NCI-H2196 (cell line): ENCODE results near the gene FSD2.
A peak's percentile ranks its signal among the peaks of the same experiment; 100 is the strongest.
"Not testable (repeated sequence)": the region's sequence is repeated elsewhere in the genome, so short reads cannot be mapped to it uniquely, and the experiment has no call there.

Experiments used
- DNase-seq: peaks from one replicate; lab custom pipeline; 2025; ENCODE audit not compliant: unreplicated experiment; lab: John Stamatoyannopoulos, UW

FSD2 gene

DNA sequence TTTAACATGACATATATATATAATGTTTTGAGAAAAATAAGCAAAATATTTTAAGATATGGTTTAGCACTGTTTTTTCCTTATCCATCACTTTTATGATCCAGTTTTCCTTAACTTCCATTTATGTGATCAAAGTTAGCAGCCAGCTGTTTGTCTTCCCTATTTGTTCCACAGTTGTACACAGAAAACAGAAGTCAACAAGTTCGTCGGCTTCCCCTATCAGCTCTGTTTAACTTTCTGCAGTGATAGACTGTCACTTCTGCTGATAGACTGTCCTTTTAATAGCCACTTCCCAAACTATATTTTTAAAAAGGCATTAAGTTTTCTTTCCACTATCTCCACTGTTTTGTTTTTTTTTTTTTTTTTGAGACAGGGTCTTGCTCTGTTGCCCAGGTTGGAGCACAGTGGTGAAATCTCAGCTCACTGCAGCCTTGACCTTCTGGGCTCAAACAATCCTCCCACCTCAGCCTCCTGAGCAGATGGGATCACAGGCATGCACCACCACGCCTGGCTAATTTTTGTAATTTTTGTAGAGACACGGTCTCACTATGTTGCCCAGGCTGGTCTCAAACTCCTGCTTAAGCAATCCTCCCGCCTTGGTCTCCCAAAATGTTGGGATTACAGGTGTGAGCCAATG lies 7.2 kb downstream of the FSD2 start:
- DNase-seq = no peak

DNA sequence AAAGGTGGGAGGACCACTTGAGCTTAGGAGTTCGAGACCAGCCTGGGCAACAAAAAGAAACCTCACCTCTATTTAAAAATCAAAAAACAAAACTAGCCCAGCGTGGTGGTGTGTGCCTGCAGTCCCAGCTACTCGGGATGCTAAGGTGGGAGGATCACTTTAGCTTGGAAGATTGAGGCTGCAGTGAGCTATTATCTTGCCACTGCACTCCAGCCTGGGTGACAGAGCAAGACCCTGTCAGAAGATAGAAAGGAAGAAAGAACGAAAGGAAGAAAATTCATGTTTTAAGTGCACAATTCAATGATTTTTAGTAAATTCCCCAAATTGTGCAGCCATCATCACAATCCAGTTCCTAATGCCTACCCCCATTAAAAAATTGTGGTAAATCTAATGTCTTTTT lies 7.8 kb downstream of the FSD2 start:
- no peak for DNase-seq

DNA sequence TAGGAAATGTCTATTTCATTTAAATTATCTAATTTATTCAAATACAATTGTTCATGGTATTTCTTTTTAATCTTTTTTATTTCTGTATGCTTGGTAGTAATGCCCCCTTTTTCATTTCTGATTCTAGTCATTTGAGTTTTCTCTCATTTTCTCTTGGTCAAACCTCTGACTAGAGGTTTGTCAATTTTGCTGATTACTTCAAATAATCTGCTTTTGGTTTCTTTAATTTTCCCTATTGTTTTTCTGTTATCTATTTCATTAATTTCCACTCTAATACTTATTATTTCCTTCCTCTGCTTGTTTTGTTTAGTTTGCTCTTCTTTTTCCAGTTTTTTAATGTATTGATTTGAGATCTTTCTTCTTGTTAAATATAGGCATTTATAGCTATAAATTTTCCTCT lies 12.1 kb downstream of the FSD2 start:
- no peak for DNase-seq

DNA sequence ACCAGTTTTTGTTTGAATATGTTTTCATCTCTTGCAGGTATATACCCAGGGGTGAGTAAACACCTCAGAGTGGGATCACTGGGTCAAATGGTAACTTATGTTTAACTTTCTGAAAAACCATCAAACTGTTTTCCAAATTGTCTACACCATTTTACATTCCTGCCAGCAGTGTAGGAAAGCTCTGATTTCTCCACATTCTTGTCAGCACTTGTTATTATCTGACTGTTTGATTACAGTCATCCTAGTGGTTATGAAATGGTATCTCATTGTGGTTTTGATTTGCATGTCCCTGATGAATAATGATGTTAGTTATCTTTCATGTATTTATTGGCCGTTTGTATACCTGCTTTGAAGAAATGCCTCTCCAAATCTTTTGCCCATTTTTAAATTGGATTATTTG lies 13.8 kb downstream of the FSD2 start:
- DNase-seq = no peak

DNA sequence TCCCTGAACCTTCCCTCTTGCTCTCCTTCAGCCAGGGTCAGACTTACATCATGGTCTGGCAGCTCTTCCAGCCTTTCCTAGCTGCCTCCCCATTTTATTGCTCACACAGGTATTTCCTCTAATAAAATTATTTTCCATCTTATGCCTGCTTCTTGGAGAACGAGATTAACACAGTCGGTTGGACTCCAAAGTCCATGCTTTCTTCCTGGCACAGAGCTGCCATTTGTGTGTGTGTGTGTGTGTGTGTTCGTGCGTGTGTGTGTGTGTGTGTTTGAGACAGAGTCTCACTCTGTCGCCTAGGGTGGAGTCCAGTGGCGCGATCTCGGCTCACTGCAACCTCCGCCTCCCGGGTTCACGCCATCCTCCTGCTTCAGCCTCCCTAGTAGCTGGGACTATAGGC lies 15.5 kb downstream of the FSD2 start:
- DNase-seq = no peak

DNA sequence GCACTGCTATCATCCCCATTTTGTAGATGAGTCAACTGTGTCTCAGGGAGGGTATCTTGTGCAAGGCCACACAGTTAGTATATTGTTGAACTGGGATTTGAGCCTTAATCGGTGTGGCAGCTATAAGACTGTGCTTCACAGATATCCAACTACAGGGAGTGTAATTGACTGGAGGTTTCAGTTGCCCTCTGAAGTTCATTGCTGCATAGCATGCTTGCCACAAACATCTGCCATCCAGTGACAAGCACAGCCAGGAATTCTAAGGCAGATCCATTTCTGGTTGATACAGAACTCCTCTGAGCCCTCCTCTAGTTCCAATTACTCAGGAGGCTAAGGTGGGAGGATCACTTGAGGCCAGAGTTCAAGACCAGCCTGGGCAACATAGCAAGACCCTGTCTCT lies 16.4 kb downstream of the FSD2 start:
- no peak for DNase-seq

DNA sequence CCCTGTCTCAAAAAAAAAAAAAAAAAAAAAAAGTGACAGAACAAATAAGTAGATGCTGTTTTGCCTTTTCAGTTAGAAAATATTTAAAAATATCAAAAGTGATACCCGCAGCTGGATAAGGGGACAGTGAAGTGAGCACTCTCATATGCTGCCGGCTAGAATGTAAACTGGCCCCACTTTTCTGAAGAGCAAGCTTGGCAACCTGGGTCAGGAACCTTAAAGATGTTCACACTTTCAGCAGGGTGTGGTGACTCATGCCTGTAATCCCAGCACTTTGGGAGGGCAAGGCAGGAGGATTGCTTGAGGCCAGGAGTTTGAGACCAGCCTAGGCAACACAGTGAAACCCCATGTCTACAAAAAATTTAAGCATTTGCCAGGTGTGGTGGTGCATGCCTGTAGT lies 17.4 kb downstream of the FSD2 start:
- no peak for DNase-seq

DNA sequence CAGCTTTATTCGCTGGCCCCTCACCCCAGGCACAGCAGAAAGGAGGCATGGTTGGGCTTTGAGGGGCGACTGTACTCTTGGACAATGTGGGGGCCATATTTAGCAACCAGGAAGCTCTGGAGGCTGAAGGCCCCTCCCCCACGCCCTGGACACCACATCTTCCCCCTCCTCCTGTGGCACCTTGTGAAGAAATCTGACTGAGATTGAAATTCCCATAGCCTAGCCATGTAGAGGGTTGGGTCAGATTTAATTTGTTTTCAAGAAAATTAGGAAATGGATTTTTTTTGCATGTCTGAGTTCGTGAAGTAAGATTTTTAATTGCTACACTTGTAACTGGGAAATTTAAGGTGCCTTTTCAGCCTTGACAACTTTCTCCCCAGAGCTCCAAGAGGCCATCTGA lies 24.5 kb downstream of the FSD2 start:
- no peak for DNase-seq

DNA sequence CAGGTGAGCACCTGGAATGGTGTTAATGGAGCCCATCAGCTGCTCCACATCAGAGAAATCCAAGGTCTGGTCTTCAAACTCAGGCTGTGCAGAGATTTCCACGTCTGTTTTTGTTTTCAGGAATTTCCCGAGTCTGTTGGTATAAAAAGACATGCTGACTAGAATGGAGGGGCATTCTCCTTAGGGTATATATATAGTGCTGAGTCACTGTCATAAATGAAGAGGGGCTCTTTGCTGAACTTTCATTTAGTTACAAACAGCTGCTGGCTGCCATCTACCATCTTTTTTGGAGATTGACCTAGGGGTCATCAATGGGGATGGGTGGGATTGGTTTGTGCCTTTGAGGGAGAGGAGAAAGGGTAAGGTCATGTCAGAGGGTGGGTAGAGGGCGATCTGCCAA lies 27.1 kb downstream of the FSD2 start:
- no peak for DNase-seq

DNA sequence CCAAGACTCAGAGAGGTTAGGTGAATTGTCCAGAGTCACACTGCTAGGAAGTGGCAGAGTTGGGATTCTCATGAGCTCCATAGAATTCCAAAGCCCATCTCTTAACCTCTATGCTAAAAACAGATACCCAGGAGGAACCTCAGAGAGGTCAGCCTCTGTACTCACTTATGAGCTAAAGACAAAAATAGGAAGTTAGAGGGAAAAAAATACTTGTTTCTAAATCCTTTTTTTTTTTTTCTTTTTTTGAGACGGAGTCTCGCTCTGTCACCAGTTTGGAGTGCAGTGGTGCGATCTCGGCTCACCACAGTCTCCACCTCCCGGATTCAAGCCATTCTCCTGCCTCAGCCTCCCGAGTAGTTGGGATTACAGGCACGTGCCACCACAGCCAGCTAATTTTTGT lies 31.4 kb downstream of the FSD2 start:
- DNase-seq = no peak

DNA sequence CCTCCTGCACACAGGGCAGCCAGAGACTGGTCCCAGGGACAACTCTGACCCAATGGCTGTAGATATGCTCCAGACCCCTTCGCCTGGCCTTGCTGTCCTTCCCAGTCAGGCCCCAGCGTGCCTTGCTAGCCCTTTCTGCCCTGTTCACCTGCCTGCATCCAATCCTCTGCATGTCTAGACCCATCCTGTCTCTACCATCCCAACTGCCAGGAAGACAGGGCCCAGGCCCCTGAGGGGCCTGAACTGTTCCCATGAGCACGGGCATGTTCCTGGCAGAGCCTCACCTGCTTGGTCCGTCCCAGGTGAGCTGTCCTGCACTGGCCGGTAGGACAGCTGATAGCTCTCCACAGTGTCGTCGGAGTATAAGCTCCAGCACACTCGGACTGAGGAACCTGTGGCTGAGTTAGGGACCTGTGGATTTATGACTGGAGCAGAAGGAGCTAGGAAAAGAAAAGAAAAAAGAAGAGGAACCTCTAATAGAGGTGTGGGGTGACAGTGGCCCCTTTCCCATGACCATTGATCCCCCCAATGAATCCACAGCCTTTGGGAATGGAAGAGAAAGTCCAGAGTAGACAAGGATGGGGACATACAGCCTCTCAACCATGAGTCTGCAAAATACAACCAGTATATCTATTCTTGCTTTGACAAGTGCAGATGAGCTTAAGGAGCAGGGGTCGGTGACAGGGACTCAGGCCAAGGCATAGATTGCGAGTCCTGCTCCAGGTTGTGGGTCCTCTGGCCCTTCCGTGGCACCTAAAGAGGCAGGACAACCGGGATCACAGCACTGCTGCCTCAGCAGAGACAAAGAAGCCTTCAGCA lies 33.9 kb downstream of the FSD2 start:
- no peak for DNase-seq

DNA sequence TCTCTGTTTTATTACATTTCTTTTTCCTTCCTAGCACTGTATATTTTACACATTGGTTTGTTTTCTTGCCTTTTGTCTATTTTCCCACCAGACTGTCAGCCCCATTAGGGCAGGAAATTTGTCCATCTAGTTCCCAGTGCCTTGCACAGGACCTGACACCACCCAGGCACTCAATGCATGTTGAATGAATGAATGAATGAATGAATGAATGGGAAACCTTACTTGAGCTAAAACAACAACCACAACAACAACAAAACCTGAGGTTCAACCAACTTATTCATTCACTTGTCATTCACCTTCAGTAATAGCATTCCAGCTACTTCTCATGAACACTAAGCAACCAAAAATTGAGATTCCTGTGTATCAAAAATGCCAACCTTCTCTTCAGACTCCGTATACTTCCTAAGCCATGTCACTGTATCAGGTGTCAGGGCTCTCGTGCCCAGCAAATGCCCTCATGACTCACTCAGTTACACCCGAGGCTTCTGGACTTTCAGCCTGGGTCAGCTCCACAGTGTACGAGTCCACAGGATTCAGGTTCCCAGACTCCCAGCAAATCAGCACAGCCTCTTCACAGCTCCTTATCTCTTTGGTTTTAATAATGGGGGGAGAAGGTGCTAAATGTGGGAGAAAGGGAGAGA lies 37.3 kb downstream of the FSD2 start:
- DNase-seq = no peak

DNA sequence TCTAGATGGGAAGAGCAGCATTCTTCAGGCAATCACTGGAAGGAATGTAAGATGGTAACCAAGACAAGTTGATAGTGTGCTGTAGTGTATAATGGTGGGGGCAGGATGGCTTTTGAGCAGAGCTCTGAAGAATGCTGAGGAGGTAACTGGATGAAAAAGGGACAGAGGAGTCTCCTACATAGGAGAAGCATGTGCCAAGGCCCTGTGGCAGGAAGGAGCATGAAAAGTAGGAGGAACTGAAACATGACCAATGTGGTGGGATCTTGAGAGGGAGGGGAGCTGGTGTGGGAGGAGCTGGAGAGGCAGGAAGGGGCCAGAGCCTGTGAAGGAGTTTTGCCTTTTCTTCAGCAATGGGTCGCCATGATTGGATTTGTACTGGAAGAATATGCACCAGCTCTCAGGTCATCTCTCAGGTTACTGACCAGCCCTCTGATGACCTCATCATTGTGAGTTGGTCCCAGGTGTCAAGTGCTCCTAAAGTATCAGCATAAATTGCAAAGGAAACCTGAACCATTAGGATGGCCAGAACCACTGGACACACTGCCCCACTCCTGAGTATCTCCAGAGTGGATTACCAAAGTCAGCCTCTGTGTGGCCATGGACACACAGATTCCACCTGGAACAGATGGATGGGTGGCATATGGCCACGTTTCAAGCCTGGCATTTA lies 38.6 kb downstream of the FSD2 start:
- DNase-seq = no peak

DNA sequence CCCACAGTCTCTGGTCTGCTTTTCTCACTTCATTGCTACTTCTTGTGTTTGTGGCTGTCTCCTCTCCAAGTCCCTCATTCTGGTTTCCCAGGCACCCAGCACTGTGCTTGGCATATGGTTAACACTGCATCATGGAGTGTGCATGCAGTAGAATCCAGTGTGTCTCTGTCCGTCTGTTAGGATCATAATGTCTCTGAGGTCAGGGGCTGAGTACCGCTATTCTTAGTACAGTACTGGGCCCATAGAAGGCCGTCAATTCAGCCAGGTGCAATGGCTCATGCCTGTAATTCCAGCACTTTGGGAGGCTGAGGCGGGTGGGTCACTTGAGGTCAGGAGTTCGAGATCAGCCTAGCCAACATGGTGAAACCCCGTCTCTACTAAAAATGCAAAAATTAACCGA lies 39.7 kb downstream of the FSD2 start:
- DNase-seq = not testable (repeated sequence)

DNA sequence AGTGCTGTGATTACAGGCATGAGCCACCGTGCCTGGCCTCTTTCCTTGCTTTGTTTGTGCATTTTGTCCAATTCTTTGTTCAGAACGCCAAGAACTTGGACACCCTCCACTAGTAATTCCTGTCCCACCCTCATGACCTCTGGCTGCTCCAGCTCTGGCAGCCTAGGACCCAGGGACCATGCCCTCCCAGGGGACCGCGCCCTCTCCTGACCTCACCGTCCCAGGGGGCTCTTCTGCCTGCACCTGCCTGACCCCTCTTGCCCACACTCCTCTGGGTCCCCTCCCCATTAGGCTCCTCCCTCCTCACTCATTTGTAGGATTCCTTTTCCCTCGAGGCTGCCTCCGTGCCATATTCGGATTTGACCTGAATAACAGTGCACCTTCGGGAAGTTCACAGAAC lies 41.1 kb downstream of the FSD2 start:
- DNase-seq = no peak

DNA sequence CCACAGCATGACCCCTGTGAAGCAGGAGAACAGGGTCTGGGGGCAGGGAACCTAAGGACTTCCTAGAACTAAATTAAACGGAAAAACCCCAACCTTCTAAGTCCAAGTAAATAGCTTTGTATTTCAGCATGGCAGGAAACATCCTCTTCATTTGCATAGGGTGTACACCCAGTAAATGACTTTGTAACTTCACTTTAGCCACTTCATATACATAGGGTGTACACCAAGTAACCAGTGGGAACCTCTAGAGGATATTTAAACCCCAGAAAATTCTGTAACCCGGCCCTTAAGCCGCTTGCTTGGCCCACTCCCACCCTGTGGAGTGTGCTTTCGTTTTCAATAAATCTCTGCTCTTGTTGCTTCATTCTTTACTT lies 41.8 kb downstream of the FSD2 start:
- DNase-seq = no peak

DNA sequence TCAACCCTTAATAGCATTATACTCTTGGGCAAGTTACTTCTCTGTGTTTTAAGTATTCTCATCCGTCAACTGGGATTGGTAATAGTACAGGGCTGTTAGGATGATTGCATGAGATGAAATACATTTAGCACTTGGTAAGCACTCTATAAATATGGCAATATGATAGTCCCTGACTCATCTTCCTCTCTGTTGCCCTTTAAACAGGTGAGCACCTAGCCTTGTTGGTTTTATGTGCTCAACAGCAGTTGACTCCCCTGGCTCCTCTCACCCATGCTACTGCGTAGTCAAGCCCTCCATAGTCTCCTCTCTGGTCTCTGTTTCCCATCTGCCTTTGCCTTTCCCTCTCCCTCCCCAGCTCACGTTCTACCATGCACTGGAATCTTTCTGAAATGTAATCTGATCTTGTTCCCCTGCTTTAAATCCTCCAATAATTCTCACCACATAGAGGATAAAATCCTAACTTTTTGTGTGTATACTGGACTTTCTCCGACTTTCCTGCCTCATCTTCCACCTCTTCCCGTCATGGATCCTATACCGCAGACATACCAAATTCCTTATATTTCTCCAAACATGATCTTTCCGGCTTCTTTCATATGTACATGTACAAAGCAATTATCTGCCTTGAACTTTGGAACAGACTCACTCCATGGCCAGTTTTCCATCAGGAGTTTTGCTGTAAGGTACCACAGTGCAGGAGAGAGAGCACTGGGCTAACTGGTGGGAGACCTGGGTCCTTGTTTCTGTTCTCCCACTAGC lies 42.3 kb downstream of the FSD2 start:
- no peak for DNase-seq

DNA sequence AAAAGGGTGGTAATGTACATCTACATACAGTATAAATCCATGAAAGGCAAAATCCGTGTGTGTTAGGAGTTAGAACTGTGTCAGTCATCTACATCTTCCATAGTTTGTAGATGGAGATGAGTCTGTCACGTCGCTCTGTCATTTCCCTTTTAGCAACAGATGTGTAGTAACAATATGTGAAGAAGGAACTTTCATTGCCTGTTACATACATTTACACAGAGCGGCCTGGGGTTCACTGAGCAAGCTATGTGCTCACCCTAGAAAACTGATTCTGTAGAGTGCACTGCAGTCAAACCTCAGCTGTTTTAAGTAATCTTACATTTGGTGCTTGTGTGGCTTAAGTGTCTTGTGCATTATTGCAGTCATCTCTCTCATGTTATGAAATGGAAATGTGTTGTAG lies 54.6 kb downstream of the FSD2 start:
- DNase-seq = no peak

DNA sequence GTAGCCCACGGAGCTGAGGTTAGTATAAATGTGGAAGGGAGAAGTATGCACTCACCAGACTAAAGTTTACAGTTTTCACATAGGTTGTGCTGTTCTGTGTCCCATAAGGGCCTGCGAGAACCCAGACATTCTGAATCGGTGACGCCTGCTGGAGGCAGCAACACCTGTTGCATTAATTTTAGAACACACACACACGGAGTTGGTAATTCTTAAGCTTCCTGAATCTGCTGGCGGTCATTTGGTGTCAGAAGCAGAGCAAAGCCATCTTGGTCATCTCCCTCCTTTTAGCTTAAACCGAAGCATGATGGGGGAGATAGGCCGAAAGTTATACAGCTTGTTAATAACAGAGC lies 55.1 kb downstream of the FSD2 start:
- no peak for DNase-seq

DNA sequence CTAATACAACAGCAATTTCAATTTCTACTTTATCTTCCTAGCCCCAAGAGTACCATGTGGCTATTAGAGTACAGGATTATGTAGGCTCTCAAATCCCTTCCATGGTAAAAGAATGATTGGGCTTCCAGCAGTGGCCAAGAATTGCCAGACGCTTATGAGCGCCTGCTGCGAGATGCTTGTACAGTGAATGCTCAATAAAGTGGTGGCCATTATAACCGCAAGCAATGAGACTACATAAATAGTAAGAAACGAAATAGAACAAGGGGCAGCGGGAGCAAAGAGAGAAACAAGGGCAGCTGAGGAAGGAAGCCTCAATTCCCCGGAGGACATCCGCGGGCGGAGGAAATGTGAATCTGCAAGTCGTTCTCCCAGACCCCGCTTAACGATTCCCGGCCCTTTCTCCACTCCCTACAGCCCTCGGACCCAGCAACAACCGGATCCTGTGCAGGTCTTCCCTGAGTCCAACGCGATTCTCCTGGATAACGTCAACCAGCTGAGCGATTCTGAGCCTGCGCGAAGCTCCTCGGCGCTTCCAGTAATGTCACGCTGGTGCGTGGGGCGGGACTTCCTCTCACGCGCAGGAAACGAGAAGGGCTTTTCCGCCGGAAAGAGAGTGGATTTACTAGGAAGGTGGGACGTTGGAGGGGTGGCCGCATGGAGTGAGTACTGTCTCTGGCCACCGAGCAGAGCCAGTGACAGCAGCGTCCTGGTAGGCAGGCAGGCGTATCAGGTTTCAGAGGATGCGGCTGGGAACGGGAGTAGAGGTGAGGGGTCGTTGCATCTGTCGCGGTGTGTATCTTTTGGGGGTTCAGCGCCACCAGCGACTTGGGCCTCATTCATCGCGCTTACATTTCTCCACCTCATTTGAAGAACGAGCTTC lies 55.7 kb downstream of the FSD2 start:
- peak; percentile 81 for DNase-seq
